ENCODE data around the gene RERG.

RERG gene

GRCh38 chr12:15220451-15220850, 766 bp downstream of the RERG start:
- DNase-seq (ENCODE audit: extremely low read depth, low read depth), result no peak
- no peak for TF ChIP-seq CTCF (IDR thresholded peaks at IDR 0.05; ENCODE audit: low read depth, low read length)

GRCh38 chr12:15218794-15219193, 2.4 kb downstream of the RERG start:
- DNase-seq (ENCODE audit: extremely low read depth, low read depth), result no peak

GRCh38 chr12:15216036-15216889, 5.0 kb downstream of the RERG start:
- no peak for TF ChIP-seq CTCF (IDR thresholded peaks at IDR 0.05; ENCODE audit: low read depth, low read length)
- DNase-seq (ENCODE audit: extremely low read depth, low read depth), result no peak

More at GRCh38 chr12:15218794-15219193, 2.4 kb downstream of the RERG start:
- no peak for TF ChIP-seq CTCF (IDR thresholded peaks at IDR 0.05; ENCODE audit: low read depth, low read length)

GRCh38 chr12:15214851-15215601, 6.2 kb downstream of the RERG start:
- DNase-seq (ENCODE audit: extremely low read depth, low read depth), result no peak
- no peak for TF ChIP-seq CTCF (IDR thresholded peaks at IDR 0.05; ENCODE audit: low read depth, low read length)

- TF ChIP-seq CTCF (IDR thresholded peaks at IDR 0.05; ENCODE audit: low read depth, low read length), result no peak
- no peak for DNase-seq (ENCODE audit: extremely low read depth, low read depth)
Observed at GRCh38 chr12:15212930-15213329, 8.3 kb downstream of the RERG start.

GRCh38 chr12:15209782-15210181, 11.4 kb downstream of the RERG start:
- no peak for TF ChIP-seq CTCF (IDR thresholded peaks at IDR 0.05; ENCODE audit: low read depth, low read length)
- DNase-seq (ENCODE audit: extremely low read depth, low read depth), result no peak
